ENCODE results near the gene SMCO4. TPM values are rescaled to one million over a fixed set of nuclear protein-coding genes. Genes with fewer than 3 reads are reported as not detected.

The SMCO4 gene
- total RNA-seq, 1 experiment from 2014 or later = not detected

GRCh38 chr11:93480756-93481155, 62.4 kb downstream of the SMCO4 start:
- Histone ChIP-seq H3K4me1 (ENCODE audit: low read length) (no peaks in the 10 kb centered on the region), H3K9me2 (replicated peaks; ENCODE audit: insufficient read depth, low read length) (no peaks in the 10 kb centered on the region), H3K4me3 (ENCODE audit: low read length) (no peak overlapping the region), H3K27me3 (ENCODE audit: low read length) (no peaks in the 10 kb centered on the region), H3K9me3 (ENCODE audit: low read length) (no peaks in the 10 kb centered on the region), H3K4me2 (ENCODE audit: low read depth, low read length, poor library complexity, severe bottlenecking) (no peak overlapping the region), H2AFZ (ENCODE audit: low read length) (no peak overlapping the region), H4K20me1 (ENCODE audit: insufficient read depth, low read depth, low read length) (no peaks in the 10 kb centered on the region), H3K79me2 (ENCODE audit: low read length) (no peaks in the 10 kb centered on the region), H3K27ac (ENCODE audit: low read length) (no peak overlapping the region), H3K9ac (ENCODE audit: low read length) (no peak overlapping the region), H3K36me3 (ENCODE audit: insufficient read depth, low read length) (no peaks in the 10 kb centered on the region)
- no peak for DNase-seq

GRCh38 chr11:93480256-93480655, 62.9 kb downstream of the SMCO4 start:
- Histone ChIP-seq H3K9me3 (ENCODE audit: low read length) (no peaks in the 10 kb centered on the region), H3K4me2 (ENCODE audit: low read depth, low read length, poor library complexity, severe bottlenecking) (no peak overlapping the region), H4K20me1 (ENCODE audit: insufficient read depth, low read depth, low read length) (no peaks in the 10 kb centered on the region), H3K36me3 (ENCODE audit: insufficient read depth, low read length) (no peaks in the 10 kb centered on the region), H3K27me3 (ENCODE audit: low read length) (no peaks in the 10 kb centered on the region), H3K27ac (ENCODE audit: low read length) (no peak overlapping the region), H3K79me2 (ENCODE audit: low read length) (no peaks in the 10 kb centered on the region), H3K4me3 (ENCODE audit: low read length) (no peak overlapping the region), H3K9me2 (replicated peaks; ENCODE audit: insufficient read depth, low read length) (no peaks in the 10 kb centered on the region), H2AFZ (ENCODE audit: low read length) (no peak overlapping the region), H3K4me1 (ENCODE audit: low read length) (no peaks in the 10 kb centered on the region), H3K9ac (ENCODE audit: low read length) (no peak overlapping the region)
- no peak for DNase-seq

- Histone ChIP-seq H3K79me2 (ENCODE audit: low read length) (no peaks in the 10 kb centered on the region), H3K4me3 (ENCODE audit: low read length) (no peak overlapping the region), H3K36me3 (ENCODE audit: insufficient read depth, low read length) (no peaks in the 10 kb centered on the region), H4K20me1 (ENCODE audit: insufficient read depth, low read depth, low read length) (no peaks in the 10 kb centered on the region), H3K27me3 (ENCODE audit: low read length) (no peaks in the 10 kb centered on the region), H3K4me2 (ENCODE audit: low read depth, low read length, poor library complexity, severe bottlenecking) (no peak overlapping the region), H3K9me2 (replicated peaks; ENCODE audit: insufficient read depth, low read length) (no peaks in the 10 kb centered on the region), H3K9me3 (ENCODE audit: low read length) (no peaks in the 10 kb centered on the region), H2AFZ (ENCODE audit: low read length) (no peak overlapping the region), H3K9ac (ENCODE audit: low read length) (no peak overlapping the region), H3K27ac (ENCODE audit: low read length) (no peak overlapping the region), H3K4me1 (ENCODE audit: low read length) (no peaks in the 10 kb centered on the region)
- DNase-seq = no peak
Measured at GRCh38 chr11:93478841-93479240, 64.3 kb downstream of the SMCO4 start.

GRCh38 chr11:93477684-93478234, 65.4 kb downstream of the SMCO4 start:
- H3K36me3 ChIP-seq (ENCODE audit: insufficient read depth, low read length) = no peaks in the 10 kb centered on the region
- H3K79me2 ChIP-seq (ENCODE audit: low read length) = no peaks in the 10 kb centered on the region
- H4K20me1 ChIP-seq (ENCODE audit: insufficient read depth, low read depth, low read length) = no peaks in the 10 kb centered on the region
- no peak for DNase-seq
- H3K9me3 ChIP-seq (ENCODE audit: low read length) = no peaks in the 10 kb centered on the region
- no peak overlapping the region for H3K4me2 ChIP-seq (ENCODE audit: low read depth, low read length, poor library complexity, severe bottlenecking)
- H3K27me3 ChIP-seq (ENCODE audit: low read length) = no peaks in the 10 kb centered on the region
- H3K27ac ChIP-seq (ENCODE audit: low read length) = no peak overlapping the region
- no peaks in the 10 kb centered on the region for H3K9me2 ChIP-seq (replicated peaks; ENCODE audit: insufficient read depth, low read length)
- H3K4me3 ChIP-seq (ENCODE audit: low read length) = no peak overlapping the region
- H2AFZ ChIP-seq (ENCODE audit: low read length) = no peak overlapping the region
- no peaks in the 10 kb centered on the region for H3K4me1 ChIP-seq (ENCODE audit: low read length)
- no peak overlapping the region for H3K9ac ChIP-seq (ENCODE audit: low read length)

GRCh38 chr11:93476796-93477195, 66.4 kb downstream of the SMCO4 start:
- H3K4me3 ChIP-seq (ENCODE audit: low read length) = no peak overlapping the region
- no peaks in the 10 kb centered on the region for H3K36me3 ChIP-seq (ENCODE audit: insufficient read depth, low read length)
- H3K4me2 ChIP-seq (ENCODE audit: low read depth, low read length, poor library complexity, severe bottlenecking) = no peak overlapping the region
- H3K9me2 ChIP-seq (replicated peaks; ENCODE audit: insufficient read depth, low read length) = no peaks in the 10 kb centered on the region
- H3K4me1 ChIP-seq (ENCODE audit: low read length) = no peaks in the 10 kb centered on the region
- H3K27ac ChIP-seq (ENCODE audit: low read length) = no peak overlapping the region
- no peak for DNase-seq
- H4K20me1 ChIP-seq (ENCODE audit: insufficient read depth, low read depth, low read length) = no peaks in the 10 kb centered on the region
- no peak overlapping the region for H3K9ac ChIP-seq (ENCODE audit: low read length)
- H3K27me3 ChIP-seq (ENCODE audit: low read length) = no peaks in the 10 kb centered on the region
- H3K9me3 ChIP-seq (ENCODE audit: low read length) = no peaks in the 10 kb centered on the region
- no peaks in the 10 kb centered on the region for H3K79me2 ChIP-seq (ENCODE audit: low read length)
- H2AFZ ChIP-seq (ENCODE audit: low read length) = no peak overlapping the region

GRCh38 chr11:93474123-93474522, 69.1 kb downstream of the SMCO4 start:
- H3K9ac ChIP-seq (ENCODE audit: low read length) = no peak overlapping the region
- H3K4me1 ChIP-seq (ENCODE audit: low read length) = no peaks in the 10 kb centered on the region
- no peak overlapping the region for H3K4me2 ChIP-seq (ENCODE audit: low read depth, low read length, poor library complexity, severe bottlenecking)
- H3K79me2 ChIP-seq (ENCODE audit: low read length) = no peaks in the 10 kb centered on the region
- no peak overlapping the region for H3K27ac ChIP-seq (ENCODE audit: low read length)
- DNase-seq = no peak
- H3K9me2 ChIP-seq (replicated peaks; ENCODE audit: insufficient read depth, low read length) = no peaks in the 10 kb centered on the region
- H3K27me3 ChIP-seq (ENCODE audit: low read length) = no peaks in the 10 kb centered on the region
- no peak overlapping the region for H3K4me3 ChIP-seq (ENCODE audit: low read length)
- H2AFZ ChIP-seq (ENCODE audit: low read length) = no peak overlapping the region
- H3K36me3 ChIP-seq (ENCODE audit: insufficient read depth, low read length) = no peaks in the 10 kb centered on the region
- no peaks in the 10 kb centered on the region for H4K20me1 ChIP-seq (ENCODE audit: insufficient read depth, low read depth, low read length)
- H3K9me3 ChIP-seq (ENCODE audit: low read length) = no peaks in the 10 kb centered on the region

GRCh38 chr11:93468290-93468689, 74.9 kb downstream of the SMCO4 start:
- Histone ChIP-seq H3K9me2 (replicated peaks; ENCODE audit: insufficient read depth, low read length) (no peaks in the 10 kb centered on the region), H3K79me2 (ENCODE audit: low read length) (no peaks in the 10 kb centered on the region), H3K27ac (ENCODE audit: low read length) (no peak overlapping the region), H3K9me3 (ENCODE audit: low read length) (no peaks in the 10 kb centered on the region), H3K9ac (ENCODE audit: low read length) (no peak overlapping the region), H3K4me2 (ENCODE audit: low read depth, low read length, poor library complexity, severe bottlenecking) (no peak overlapping the region), H3K27me3 (ENCODE audit: low read length) (no peaks in the 10 kb centered on the region), H4K20me1 (ENCODE audit: insufficient read depth, low read depth, low read length) (no peaks in the 10 kb centered on the region), H3K36me3 (ENCODE audit: insufficient read depth, low read length) (no peaks in the 10 kb centered on the region), H2AFZ (ENCODE audit: low read length) (no peak overlapping the region), H3K4me3 (ENCODE audit: low read length) (no peak overlapping the region), H3K4me1 (ENCODE audit: low read length) (no peaks in the 10 kb centered on the region)
- no peak for DNase-seq

- H3K9me3 ChIP-seq (ENCODE audit: low read length) = no peaks in the 10 kb centered on the region
- H3K36me3 ChIP-seq (ENCODE audit: insufficient read depth, low read length) = no peaks in the 10 kb centered on the region
- H3K4me1 ChIP-seq (ENCODE audit: low read length) = no peaks in the 10 kb centered on the region
- no peaks in the 10 kb centered on the region for H4K20me1 ChIP-seq (ENCODE audit: insufficient read depth, low read depth, low read length)
- H3K4me3 ChIP-seq (ENCODE audit: low read length) = no peak overlapping the region
- no peak overlapping the region for H2AFZ ChIP-seq (ENCODE audit: low read length)
- no peaks in the 10 kb centered on the region for H3K79me2 ChIP-seq (ENCODE audit: low read length)
- DNase-seq = no peak
- H3K9ac ChIP-seq (ENCODE audit: low read length) = no peak overlapping the region
- H3K27ac ChIP-seq (ENCODE audit: low read length) = no peak overlapping the region
- H3K4me2 ChIP-seq (ENCODE audit: low read depth, low read length, poor library complexity, severe bottlenecking) = no peak overlapping the region
- H3K9me2 ChIP-seq (replicated peaks; ENCODE audit: insufficient read depth, low read length) = no peaks in the 10 kb centered on the region
- H3K27me3 ChIP-seq (ENCODE audit: low read length) = no peaks in the 10 kb centered on the region
Measured at GRCh38 chr11:93467054-93467453, 76.1 kb downstream of the SMCO4 start.
